Large intestine (tissue), 3 donors: Measurements from ENCODE around the gene FUT8. TPM values are rescaled to one million over a fixed set of nuclear protein-coding genes. Genes with fewer than 3 reads are reported as not detected.
"Not testable (repeated sequence)": the region's sequence is repeated elsewhere in the genome, so short reads cannot be mapped to it uniquely, and the experiment has no call there.

ENCODE experiments used
- DNase-seq, 2 donors: peaks; one replicate each; pipeline versions ENCODE4 v3.0.0 to v3.0.0-alpha.2; 2013
- H3K27ac ChIP-seq: one replicate; pipeline ENCODE4 v1.5.1; 2013; ENCODE audit warnings: low read length
- H3K27me3 ChIP-seq: 2 replicates; pipeline ENCODE4 v1.6.1; 2013; ENCODE audit warnings: low read length; ENCODE audit not compliant: control insufficient read depth, insufficient read depth
- H3K36me3 ChIP-seq: 2 replicates; pipeline ENCODE4 v1.6.1; 2013; ENCODE audit warnings: low read length; ENCODE audit not compliant: control insufficient read depth, insufficient read depth
- H3K4me1 ChIP-seq: one replicate; pipeline ENCODE4 v1.6.1; 2013; ENCODE audit warnings: low read length; ENCODE audit not compliant: control insufficient read depth, insufficient read depth
- H3K4me3 ChIP-seq: one replicate; pipeline ENCODE4 v1.5.1; 2013; ENCODE audit warnings: low read length
- H3K9me3 ChIP-seq: one replicate; pipeline ENCODE4 v1.6.1; 2013; ENCODE audit warnings: mild to moderate bottlenecking, low read depth, low read length, moderate library complexity; ENCODE audit not compliant: control insufficient read depth
- WGBS: methylation state at CpG from one replicate; pipeline ENCODE4 v1.1.5; 2013; ENCODE audit warnings: low lambda C conversion rate; ENCODE audit not compliant: insufficient coverage; 5-methylcytosine and 5-hydroxymethylcytosine counted together
- polyA plus RNA-seq: library from polyadenylated mRNA; unstranded; fragments of 120-200 nt; gene quantifications from one replicate; pipeline ENCODE4 v1.2.1, GENCODE V29; 2013

The FUT8 gene
- polyA plus RNA-seq, 1 donor = 53.7 TPM

DNA sequence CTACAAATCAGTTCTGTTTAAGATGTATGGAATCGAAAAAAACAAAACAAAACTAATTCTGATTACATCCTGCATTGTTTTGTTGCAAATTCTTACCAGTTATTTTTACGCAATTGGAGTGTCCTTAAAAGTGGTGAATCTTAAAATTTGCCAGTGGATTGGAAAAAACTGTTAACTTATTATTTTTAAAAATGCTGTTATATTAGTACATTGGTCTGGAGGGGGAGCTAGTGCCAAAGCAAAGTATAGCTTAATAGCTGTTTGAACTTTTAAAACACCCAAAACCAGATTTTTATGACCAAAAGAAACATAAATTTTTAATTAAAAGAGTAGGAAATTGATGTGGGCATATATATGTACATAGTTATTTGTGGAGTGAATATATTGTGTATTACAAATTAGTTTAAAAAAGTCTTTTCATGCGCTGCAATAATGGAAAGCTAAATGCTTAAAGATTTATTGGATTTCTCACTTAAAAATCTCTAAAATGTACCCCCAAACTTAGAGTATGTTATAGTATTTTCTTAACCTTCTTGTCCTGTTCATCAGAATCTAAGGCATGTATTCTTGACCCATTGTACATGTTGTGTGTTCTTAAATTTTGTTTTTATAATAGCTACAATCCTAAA lies 2.5 kb downstream of the FUT8 start:
- no peaks in the 10 kb centered on the region for H3K4me1 ChIP-seq
- no CpG with 5 or more reads among the region's 3 CpGs for WGBS

DNA sequence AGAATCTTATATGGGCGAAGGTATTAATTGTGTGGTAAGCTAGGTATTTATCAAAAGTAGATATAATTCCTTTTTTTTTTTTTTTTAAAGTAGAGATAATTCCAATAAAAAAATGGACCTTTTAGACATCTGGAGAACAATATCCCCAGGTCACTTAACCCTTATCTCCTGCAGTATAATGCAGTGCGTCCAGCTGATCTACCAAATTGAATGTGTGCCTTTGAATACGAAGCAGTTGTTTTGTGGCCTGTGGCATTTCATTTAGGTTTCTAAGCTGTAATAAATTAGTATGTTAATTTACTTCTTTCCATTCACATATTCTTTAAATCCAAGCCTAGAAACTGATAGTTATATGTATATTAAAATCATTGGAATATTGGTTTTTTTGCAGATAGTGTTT lies 3.1 kb downstream of the FUT8 start:
- WGBS = no CpG with 5 or more reads among the region's 3 CpGs
- no peaks in the 10 kb centered on the region for H3K27me3 ChIP-seq
- H3K9me3 ChIP-seq = no peaks in the 10 kb centered on the region
- no peak overlapping the region for H3K27ac ChIP-seq
- no peak overlapping the region for H3K4me3 ChIP-seq
- DNase-seq = no peak
- H3K36me3 ChIP-seq = no peaks in the 10 kb centered on the region
- no peaks in the 10 kb centered on the region for H3K4me1 ChIP-seq

More for the DNA sequence above, 2.5 kb downstream of the FUT8 start:
- Histone ChIP-seq H3K9me3 (no peaks in the 10 kb centered on the region), H3K36me3 (no peaks in the 10 kb centered on the region), H3K27ac (no peak overlapping the region), H3K4me3 (peak overlapping the region; percentile 89), H3K27me3 (no peaks in the 10 kb centered on the region)
- peak in 1 of 2 donors; percentile 24 for DNase-seq

DNA sequence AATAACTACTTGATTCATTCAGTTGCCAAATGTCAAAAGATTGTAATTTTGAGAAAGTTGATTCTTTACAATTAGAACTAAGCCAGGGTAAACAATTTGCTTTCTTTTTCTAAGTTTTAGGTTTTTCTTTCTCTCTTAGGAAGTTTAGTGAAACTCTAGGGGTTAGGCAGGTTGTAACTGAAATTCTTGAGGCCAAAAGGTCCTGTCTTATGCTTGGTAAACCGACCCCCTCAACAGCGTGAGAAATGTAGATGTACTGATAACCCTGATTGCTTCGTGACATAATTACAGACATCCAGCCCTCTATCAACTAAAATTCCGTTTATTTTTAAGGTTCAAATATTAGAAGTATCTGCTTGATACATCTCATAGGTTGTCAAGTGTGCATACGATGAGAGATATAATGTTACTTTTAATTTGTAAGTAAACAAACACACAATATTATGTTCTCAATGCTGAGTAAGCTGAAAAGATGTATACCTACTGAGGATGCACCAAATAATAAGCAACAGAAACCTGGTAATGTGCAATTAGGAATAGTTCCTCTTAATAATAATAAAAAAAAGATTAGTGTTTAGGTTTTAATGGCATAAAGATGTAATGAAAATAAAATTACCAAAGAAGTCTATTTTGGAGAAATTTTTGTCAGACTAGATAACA lies 7.2 kb downstream of the FUT8 start:
- Histone ChIP-seq H3K4me3 (no peak overlapping the region), H3K9me3 (no peaks in the 10 kb centered on the region), H3K27me3 (no peaks in the 10 kb centered on the region), H3K4me1 (no peaks in the 10 kb centered on the region), H3K27ac (no peak overlapping the region), H3K36me3 (peaks cover 2% of the 10 kb centered on the region)
- DNase-seq = no peak
- 100% methylated on average over 1 of the region's 5 CpGs for WGBS

DNA sequence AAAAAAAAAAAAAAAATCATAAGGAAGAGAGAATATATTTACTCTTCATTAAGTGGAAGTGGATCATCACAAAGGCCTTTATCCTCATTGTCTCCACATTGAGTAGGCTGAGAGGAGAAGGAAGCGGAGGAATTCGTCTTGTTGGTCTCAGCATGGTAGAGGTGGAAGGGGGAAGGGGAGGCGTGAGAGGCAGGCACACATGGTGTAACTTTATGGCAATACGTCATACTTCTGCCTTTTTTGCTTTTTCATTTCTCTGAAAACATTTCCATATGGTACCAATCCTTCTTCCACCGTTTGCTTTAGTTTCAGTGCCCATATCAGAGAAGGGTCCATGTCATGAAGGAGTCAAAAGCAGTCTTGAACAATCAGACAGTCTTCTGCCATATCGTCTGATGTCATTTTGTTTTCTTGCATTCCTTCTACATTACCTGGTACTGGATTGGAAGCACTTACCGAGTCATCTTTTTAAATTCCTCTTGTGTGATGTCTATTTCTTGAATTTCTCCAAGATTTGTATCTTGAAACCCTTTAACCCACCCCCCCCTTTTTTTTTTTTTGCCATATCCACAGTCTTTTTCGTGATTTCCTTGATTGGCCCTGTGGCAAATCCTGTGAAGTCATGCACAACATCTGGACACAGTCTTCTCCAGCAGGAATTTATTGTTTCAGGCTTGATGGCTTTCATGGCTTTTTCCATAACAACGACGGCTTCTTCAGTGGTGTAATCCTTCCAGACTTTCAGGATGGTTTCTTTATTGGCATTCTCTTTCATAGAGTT lies 8.9 kb downstream of the FUT8 start:
- 100% methylated on average over 3 of the region's 10 CpGs for WGBS
- H3K27ac ChIP-seq = no peak overlapping the region
- peaks cover 2% of the 10 kb centered on the region for H3K36me3 ChIP-seq

DNA sequence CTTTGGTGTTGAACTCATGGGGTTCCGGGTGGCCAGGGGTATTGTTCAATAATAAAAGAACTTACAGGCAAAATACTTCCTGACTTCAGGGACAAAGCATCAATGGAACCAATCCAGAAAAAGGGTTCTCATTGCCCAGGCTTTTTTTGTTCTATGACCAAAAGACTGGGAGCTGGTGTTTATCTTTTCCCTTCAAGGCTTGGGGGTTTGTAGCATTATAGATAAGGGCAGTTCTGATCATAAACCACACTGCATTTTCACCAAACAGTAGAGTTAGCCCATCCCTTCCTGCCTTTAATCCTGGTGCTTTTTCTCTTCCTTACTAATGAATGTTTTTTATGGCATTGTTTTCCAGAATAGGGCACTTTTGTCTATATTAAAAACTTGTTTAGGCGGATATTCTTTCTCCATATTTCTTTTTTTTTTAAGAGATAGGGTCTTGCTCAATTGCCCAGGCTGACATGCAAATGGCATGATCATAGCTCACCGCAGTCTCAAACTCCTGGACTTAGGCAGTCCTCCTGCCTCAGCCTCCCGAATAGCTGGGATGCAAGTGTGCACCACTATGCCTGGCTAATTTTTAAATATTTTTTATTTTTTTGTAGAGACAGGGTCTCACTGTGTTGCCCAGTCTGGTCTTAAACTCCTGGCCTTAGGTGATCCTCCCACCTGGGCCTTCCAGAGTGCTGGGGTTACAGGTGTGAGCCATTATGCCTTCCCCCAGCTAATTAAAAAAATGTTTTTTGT lies 9.7 kb downstream of the FUT8 start:
- H3K27me3 ChIP-seq = no peaks in the 10 kb centered on the region
- no peaks in the 10 kb centered on the region for H3K4me1 ChIP-seq
- H3K36me3 ChIP-seq = peaks cover 2% of the 10 kb centered on the region
- no peak overlapping the region for H3K27ac ChIP-seq
- no peak overlapping the region for H3K4me3 ChIP-seq
- no peaks in the 10 kb centered on the region for H3K9me3 ChIP-seq
- 92% methylated on average over 2 of the region's 4 CpGs for WGBS
- no peak for DNase-seq

More for the DNA sequence above, 8.9 kb downstream of the FUT8 start:
- H3K9me3 ChIP-seq = no peaks in the 10 kb centered on the region
- no peak for DNase-seq
- H3K4me1 ChIP-seq = no peaks in the 10 kb centered on the region
- no peak overlapping the region for H3K4me3 ChIP-seq
- no peaks in the 10 kb centered on the region for H3K27me3 ChIP-seq

DNA sequence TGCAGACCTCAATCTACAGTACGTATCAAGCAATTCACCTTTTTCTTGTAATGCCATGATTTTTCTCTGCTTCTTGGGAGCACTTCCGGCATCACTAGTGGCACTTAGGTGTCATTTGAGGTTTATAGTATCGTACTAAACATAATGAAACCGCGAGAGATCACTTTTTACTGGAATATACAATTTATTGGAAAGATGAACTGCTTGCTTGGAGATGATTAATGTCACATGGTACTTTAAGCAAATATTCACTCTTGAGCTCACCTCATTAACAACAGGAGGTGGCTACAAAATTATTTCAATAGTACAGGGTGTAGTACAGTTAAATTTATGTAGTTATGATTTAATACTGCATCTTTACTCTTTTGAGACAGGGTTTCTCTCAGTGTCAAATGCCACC lies 11.5 kb downstream of the FUT8 start:
- H3K27ac ChIP-seq = no peak overlapping the region
- no peaks in the 10 kb centered on the region for H3K27me3 ChIP-seq
- DNase-seq = no peak
- no peak overlapping the region for H3K4me3 ChIP-seq
- H3K9me3 ChIP-seq = no peaks in the 10 kb centered on the region
- no peaks in the 10 kb centered on the region for H3K4me1 ChIP-seq
- WGBS = 100% methylated on average over 2 of the region's 5 CpGs
- H3K36me3 ChIP-seq = peaks cover 2% of the 10 kb centered on the region

DNA sequence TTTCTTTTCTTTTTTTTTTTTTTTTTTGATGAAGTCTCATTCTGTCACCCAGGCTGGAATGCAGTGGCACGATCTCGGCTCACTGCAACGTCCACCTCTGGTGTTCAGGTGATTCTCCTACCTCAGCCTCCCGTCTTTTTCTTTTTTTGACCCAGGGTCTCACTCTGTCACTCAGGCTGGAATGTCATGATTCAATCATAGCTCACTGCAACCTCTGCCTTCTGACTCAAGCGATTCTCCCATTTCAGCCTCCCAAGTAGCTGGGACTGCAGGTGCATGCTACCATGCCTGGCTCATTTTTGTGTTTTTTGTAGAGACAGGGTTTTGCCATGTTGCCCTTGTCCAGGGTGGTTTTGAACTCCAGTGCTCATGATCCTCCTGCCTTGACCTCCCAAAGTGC lies 12.0 kb downstream of the FUT8 start:
- Histone ChIP-seq H3K4me3 (no peak overlapping the region), H3K27ac (no peak overlapping the region), H3K36me3 (peaks cover 2% of the 10 kb centered on the region), H3K9me3 (no peaks in the 10 kb centered on the region), H3K4me1 (no peaks in the 10 kb centered on the region), H3K27me3 (no peaks in the 10 kb centered on the region)
- WGBS = no CpG with 5 or more reads among the region's 5 CpGs
- DNase-seq = no peak

DNA sequence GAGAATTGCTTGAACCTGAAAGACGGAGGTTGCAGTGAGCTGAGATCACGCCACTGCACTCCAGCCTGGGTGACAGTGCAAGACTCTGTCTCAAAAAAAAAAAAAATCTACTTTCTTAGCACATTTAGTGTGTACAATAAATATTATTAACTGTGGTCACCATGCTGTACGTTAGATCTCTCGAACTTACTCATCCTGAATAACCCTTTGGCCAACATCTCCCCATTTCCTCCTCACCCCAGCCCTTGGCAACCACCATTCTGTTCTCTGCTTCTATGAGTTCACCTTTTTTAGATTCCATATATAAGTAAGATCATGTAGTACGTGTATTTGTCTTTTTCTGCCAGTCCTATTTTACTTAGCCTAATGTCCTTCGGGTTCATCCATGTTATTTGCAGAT lies 13.4 kb downstream of the FUT8 start:
- Histone ChIP-seq H3K27ac (no peak overlapping the region), H3K27me3 (no peaks in the 10 kb centered on the region), H3K4me3 (no peak overlapping the region), H3K4me1 (no peaks in the 10 kb centered on the region), H3K9me3 (no peaks in the 10 kb centered on the region), H3K36me3 (peaks cover 2% of the 10 kb centered on the region)
- WGBS = 91% methylated on average over 4 of the region's 6 CpGs
- DNase-seq = no peak

DNA sequence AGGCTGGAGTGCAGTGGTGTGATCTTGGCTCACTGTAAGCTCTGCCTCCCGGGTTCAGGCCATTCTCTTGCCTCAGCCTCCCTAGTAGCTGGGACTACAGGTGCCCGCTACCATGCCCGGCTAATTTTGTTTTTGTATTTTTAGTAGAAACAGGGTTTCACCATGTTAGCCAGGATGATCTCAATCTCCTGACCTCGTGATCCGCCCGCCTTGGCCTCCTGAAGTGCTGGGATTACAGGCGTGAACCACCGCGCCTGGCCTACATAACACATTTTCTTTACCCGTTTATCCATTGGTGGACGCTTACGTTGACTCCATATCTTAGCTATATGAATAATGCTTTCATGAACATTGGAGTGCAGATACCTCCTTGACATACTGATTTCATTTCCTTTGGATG lies 14.4 kb downstream of the FUT8 start:
- not testable (repeated sequence) for H3K4me3 ChIP-seq, DNase-seq, H3K36me3 ChIP-seq, H3K4me1 ChIP-seq, H3K27me3 ChIP-seq, H3K27ac ChIP-seq, H3K9me3 ChIP-seq
- WGBS = no CpG with 5 or more reads among the region's 12 CpGs

DNA sequence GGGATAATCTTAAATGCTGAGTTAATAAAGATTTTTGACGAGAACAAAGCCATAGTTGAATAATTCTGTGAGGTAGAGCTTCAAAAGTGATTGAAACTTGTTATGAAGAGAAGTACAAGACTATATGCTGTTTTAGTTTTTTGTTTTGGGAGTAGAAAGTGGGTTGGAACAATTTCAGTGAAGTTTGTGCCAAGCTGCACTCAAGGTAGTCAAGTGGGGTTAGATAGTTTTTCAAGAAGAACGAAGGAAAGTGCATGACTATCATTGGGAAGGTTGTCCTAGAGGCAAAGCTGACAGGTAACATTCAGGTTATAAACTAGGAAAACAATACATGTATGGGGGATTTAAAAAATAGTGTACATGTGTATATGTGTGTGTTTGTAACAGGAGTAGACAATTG lies 16.2 kb downstream of the FUT8 start:
- WGBS = 100% methylated on average over 2 of the region's 2 CpGs
- no peaks in the 10 kb centered on the region for H3K4me1 ChIP-seq

More for the DNA sequence above, 16.2 kb downstream of the FUT8 start:
- DNase-seq = no peak
- H3K36me3 ChIP-seq = peaks cover 2% of the 10 kb centered on the region
- H3K27me3 ChIP-seq = no peaks in the 10 kb centered on the region
- H3K27ac ChIP-seq = no peak overlapping the region
- no peaks in the 10 kb centered on the region for H3K9me3 ChIP-seq
- no peak overlapping the region for H3K4me3 ChIP-seq
